Adrenal gland (tissue), 5 donors: ENCODE data around the gene PRKAR1A.

Source experiments
- CTCF ChIP-seq, 6 experiments: fragments of 450-650 bp in 4 of 6; fragments of 200-600 bp in 2 of 6; sonication (generic) in 1 of 6; IDR thresholded peaks; 1 replicate in 5 of 6; 2 replicates in 1 of 6; pipeline versions ENCODE4 v1.5.1 to v1.8.0; 2016 to 2021; ENCODE audit warnings: antibody characterized with exemption in 6 of 6, mild to moderate bottlenecking in 2 of 6, moderate library complexity in 1 of 6
- POLR2A ChIP-seq, 2 donors: fragments of 450-650 bp; IDR thresholded peaks; one replicate each; pipeline ENCODE4 v1.6.1; 2017; ENCODE audit warnings: antibody characterized with exemption in 2 of 2, mild to moderate bottlenecking in 2 of 2, moderate library complexity in 1 of 2
- donor health status: DM: no; HTN: no; CAD: no.

- no peak for TF ChIP-seq POLR2A (IDR thresholded peaks at IDR 0.05)
- no peak for TF ChIP-seq CTCF (IDR thresholded peaks at IDR 0.05)
Measured at GRCh38 chr17:68507576-68507975, 4.7 kb upstream of the PRKAR1A start.
